Muscle layer of duodenum (tissue), 2 donors: ENCODE results near the gene ZMIZ1.

Experiments used
- H3K27ac ChIP-seq: one replicate; pipeline ENCODE4 v1.7.0; 2013; ENCODE audit warnings: mild to moderate bottlenecking, low read length
- H3K27me3 ChIP-seq: one replicate; pipeline ENCODE4 v1.7.0; 2013; ENCODE audit warnings: low read depth, mild to moderate bottlenecking, control low read depth, low read length
- H3K36me3 ChIP-seq, 2 donors: one replicate each; pipeline ENCODE4 v1.7.0; 2013; ENCODE audit warnings: low read length in 2 of 2, control low read depth in 1 of 2, mild to moderate bottlenecking in 1 of 2; ENCODE audit not compliant: insufficient read depth in 2 of 2, control insufficient read depth in 1 of 2
- H3K4me1 ChIP-seq, 2 donors: one replicate each; pipeline ENCODE4 v1.7.0; 2013; ENCODE audit warnings: low read length in 2 of 2, mild to moderate bottlenecking in 2 of 2, control low read depth in 1 of 2, moderate library complexity in 1 of 2; ENCODE audit not compliant: insufficient read depth in 2 of 2, control insufficient read depth in 1 of 2
- H3K4me3 ChIP-seq, 2 donors: one replicate each; pipeline ENCODE4 v1.7.0; 2013; ENCODE audit warnings: low read length in 2 of 2, low read depth in 1 of 2, mild to moderate bottlenecking in 1 of 2
- H3K9me3 ChIP-seq, 2 donors: one replicate each; pipeline ENCODE4 v1.7.0; 2013; ENCODE audit warnings: low read length in 2 of 2, control low read depth in 1 of 2, mild to moderate bottlenecking in 1 of 2; ENCODE audit not compliant: control insufficient read depth in 1 of 2
- donor health status: healthy.

Gene ZMIZ1

DNA sequence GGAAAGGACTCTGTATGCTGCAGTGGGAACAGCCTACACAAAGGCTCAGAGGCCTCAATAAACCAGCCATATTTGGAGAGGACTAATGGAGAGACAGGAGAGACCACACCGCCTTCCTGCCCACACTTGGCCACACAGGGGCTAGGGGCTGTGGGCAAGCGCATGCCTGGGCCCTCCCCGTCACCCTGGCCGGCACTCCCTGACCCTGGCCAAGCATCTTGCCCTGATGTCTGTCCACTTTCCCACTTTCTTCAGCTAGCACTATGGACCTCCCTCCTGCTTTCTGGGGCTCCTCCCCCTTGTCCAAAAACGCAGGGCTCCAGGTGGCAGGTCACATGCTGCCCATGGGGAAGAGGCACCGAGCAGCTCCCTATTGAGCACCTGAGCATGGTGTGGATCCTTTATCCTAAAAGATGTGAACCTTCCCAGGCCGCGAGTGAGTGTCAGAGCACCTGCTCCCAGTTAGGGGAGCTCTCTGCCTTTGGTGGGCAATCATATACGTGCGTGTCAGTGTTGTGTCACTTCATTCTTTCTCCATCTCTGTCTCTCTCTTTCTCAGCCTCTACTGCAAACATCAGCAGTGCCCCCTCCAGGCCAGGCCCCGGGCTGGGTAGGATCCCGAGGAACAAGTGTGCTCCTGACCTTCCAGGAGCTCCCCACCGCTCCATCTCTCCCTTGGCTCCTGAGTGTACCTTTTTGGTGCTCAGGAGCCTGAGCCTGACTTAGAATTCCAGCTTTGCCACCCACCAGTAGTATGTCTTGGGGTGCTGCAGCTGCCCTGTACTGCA is 74.0 kb downstream of the ZMIZ1 start:
- H3K27me3 ChIP-seq = no peaks in the 10 kb centered on the region
- H3K36me3 ChIP-seq = peaks cover 0 to 5% of the 10 kb centered on the region in 2 donors
- peak overlapping the region; percentile 5 for H3K27ac ChIP-seq
- peaks cover 36 to 73% of the 10 kb centered on the region in 2 donors for H3K4me1 ChIP-seq
- no peaks in the 10 kb centered on the region for H3K9me3 ChIP-seq
- no peak overlapping the region for H3K4me3 ChIP-seq

GRCh38 chr10:79143879-79144278 is 75.1 kb downstream of the ZMIZ1 start:
- Histone ChIP-seq H3K27me3 (no peaks in the 10 kb centered on the region), H3K4me1 (peaks cover 39 to 73% of the 10 kb centered on the region in 2 donors), H3K4me3 (no peak overlapping the region), H3K36me3 (peaks cover 0 to 5% of the 10 kb centered on the region in 2 donors), H3K9me3 (no peaks in the 10 kb centered on the region), H3K27ac (no peak overlapping the region)

DNA sequence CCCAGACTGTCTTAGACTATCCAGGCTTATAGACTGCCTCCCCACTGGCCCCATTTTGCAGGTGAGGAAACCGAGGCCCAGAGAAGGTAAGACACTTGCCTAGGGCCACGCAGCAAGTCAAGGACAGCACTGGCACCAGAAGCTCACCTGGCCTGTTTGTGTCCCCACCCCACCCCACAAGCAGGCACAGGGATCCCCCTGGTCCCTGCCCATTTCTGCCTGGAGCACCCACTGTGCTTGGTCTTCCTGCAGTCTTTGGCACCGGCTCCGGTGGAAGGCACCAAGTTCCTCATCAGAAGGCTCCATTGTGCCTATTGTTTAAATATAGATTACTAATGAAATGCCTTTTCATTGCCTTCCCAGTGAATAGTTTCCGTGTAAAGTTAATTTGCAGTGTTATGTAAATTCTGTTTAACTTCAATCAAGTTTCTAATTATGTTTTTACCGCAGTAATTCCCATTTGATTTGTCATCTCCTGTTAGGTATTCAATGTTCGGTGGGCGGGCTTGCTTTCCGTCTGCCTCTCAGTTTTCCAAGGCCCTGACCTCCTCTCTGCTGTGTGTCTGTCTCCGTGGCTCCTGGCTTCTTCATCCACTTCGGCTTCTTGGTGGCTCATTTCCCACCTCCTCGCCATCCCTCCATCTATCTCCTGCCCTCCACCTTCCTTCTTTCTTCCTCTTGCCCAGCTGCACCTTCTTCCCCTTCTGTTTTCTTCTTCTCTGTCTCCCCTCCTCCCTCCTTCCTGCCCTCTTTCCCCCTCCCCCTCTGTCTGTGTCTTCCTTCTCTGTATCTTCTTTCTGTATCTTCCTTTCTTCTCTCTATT is 75.8 kb downstream of the ZMIZ1 start:
- peaks cover 0 to 5% of the 10 kb centered on the region in 2 donors for H3K36me3 ChIP-seq
- H3K27me3 ChIP-seq = no peaks in the 10 kb centered on the region
- no peaks in the 10 kb centered on the region for H3K9me3 ChIP-seq
- peaks cover 46 to 78% of the 10 kb centered on the region in 2 donors for H3K4me1 ChIP-seq
- no peak overlapping the region for H3K4me3 ChIP-seq
- H3K27ac ChIP-seq = no peak overlapping the region

DNA sequence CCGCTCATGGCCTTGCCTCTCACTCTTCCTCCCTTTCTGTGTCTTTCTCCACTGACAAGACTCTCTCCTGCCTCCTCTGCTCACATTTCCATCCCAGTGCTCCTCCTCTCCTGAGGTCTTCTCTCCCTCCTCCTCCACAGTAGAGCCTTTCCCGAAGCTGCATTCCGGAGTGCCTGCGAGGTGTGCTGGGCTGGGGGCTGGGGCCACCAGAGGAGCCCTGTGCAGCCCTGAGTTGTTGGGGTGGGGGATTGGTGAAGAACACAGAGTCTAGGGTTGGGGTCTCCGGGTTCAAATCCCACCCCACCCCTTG is 76.4 kb downstream of the ZMIZ1 start:
- Histone ChIP-seq H3K9me3 (no peaks in the 10 kb centered on the region), H3K36me3 (peaks cover 0 to 5% of the 10 kb centered on the region in 2 donors), H3K4me1 (peaks cover 49 to 79% of the 10 kb centered on the region in 2 donors), H3K4me3 (no peak overlapping the region), H3K27ac (peak overlapping the region; percentile 82), H3K27me3 (no peaks in the 10 kb centered on the region)

GRCh38 chr10:79145517-79146470 is 77.0 kb downstream of the ZMIZ1 start:
- Histone ChIP-seq H3K9me3 (no peaks in the 10 kb centered on the region), H3K27ac (peak overlapping the region; percentile 82), H3K4me1 (peaks cover 54 to 82% of the 10 kb centered on the region in 2 donors), H3K36me3 (peaks cover 0 to 5% of the 10 kb centered on the region in 2 donors), H3K4me3 (no peak overlapping the region), H3K27me3 (no peaks in the 10 kb centered on the region)

- Histone ChIP-seq H3K27me3 (no peaks in the 10 kb centered on the region), H3K27ac (peak overlapping the region; percentile 82), H3K9me3 (no peaks in the 10 kb centered on the region), H3K36me3 (peaks cover 0 to 5% of the 10 kb centered on the region in 2 donors), H3K4me3 (no peak overlapping the region), H3K4me1 (peaks cover 59 to 79% of the 10 kb centered on the region in 2 donors)
These were observed 77.9 kb downstream of the ZMIZ1 start for GRCh38 chr10:79146611-79147130.

GRCh38 chr10:79147306-79147705 is 78.5 kb downstream of the ZMIZ1 start:
- H3K36me3 ChIP-seq = peaks cover 0 to 4% of the 10 kb centered on the region in 2 donors
- peak overlapping the region; percentile 82 for H3K27ac ChIP-seq
- H3K4me3 ChIP-seq = no peak overlapping the region
- no peaks in the 10 kb centered on the region for H3K27me3 ChIP-seq
- H3K9me3 ChIP-seq = no peaks in the 10 kb centered on the region
- peaks cover 59 to 75% of the 10 kb centered on the region in 2 donors for H3K4me1 ChIP-seq

GRCh38 chr10:79147796-79148451 is 79.2 kb downstream of the ZMIZ1 start:
- H3K27ac ChIP-seq = peak overlapping the region; percentile 82
- no peak overlapping the region for H3K4me3 ChIP-seq
- H3K9me3 ChIP-seq = no peaks in the 10 kb centered on the region
- H3K27me3 ChIP-seq = no peaks in the 10 kb centered on the region
- H3K36me3 ChIP-seq = no peaks in the 10 kb centered on the region
- peaks cover 59 to 75% of the 10 kb centered on the region in 2 donors for H3K4me1 ChIP-seq

DNA sequence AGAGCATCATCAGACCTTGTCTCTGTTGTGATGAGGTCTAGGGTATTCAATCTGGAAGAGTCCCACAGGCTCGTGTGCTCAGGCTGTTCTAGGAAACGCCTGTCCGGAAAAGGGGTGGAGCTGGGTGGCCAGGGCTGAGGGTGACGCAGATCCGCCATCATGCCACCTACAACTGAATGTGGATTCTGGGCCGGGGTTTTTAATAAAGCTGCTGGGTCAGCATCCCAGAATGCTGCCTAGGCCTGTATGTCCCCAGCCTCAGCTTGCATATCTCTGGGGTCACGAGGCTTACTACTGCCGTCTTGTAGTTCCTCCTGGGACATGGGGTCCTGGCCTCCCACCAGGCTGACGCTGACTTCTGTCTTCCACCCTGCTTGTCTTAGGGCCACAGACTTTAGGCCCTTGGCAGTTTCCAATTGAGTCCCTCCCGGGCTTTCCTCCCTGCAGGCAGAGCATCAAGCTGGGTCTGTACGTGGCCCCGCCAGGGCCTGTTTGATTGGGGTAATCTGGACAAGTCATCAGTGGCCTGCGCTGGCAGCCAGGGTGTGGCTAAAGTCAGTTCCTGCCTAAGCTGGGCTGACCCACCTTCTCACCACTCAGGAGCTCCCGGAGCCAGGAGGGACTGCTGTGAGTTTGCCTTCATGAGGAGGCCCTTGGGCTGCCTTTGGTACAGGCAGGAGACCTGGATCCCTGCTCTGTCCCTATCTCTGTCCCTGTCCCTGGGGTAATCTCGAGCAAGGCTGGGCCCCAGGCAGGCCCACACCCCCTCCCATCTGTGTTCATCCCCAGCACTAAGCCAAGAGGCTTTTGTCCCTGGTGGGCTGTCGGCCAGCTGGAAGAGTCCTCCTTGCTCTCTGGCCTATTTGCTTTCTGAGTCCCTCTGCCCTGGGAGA is 79.9 kb downstream of the ZMIZ1 start:
- no peaks in the 10 kb centered on the region for H3K36me3 ChIP-seq
- H3K27me3 ChIP-seq = no peaks in the 10 kb centered on the region
- H3K9me3 ChIP-seq = no peaks in the 10 kb centered on the region
- no peak overlapping the region for H3K4me3 ChIP-seq
- peak overlapping the region; percentile 85 for H3K27ac ChIP-seq
- peaks cover 59 to 68% of the 10 kb centered on the region in 2 donors for H3K4me1 ChIP-seq

DNA sequence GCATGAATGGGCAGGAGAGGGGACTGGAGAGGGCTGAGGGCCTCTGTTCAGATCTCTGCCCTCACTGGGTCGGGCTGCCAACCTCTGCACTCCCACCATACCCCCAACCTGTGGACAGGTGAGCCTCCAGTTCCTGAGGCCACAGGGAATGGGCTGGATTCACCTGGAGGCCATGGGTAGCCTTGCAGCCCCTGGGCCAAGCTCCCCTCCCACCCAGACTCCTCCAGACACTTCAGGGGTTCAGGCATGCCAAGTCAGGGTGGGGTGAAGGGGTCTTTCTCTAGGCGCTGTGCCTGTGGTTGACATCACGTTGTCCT is 80.5 kb downstream of the ZMIZ1 start:
- no peak overlapping the region for H3K4me3 ChIP-seq

More for the DNA sequence above, 80.5 kb downstream of the ZMIZ1 start:
- no peaks in the 10 kb centered on the region for H3K36me3 ChIP-seq
- peak overlapping the region; percentile 85 for H3K27ac ChIP-seq
- peaks cover 59 to 66% of the 10 kb centered on the region in 2 donors for H3K4me1 ChIP-seq
- H3K9me3 ChIP-seq = no peaks in the 10 kb centered on the region
- no peaks in the 10 kb centered on the region for H3K27me3 ChIP-seq
